ENCODE data around the gene VAPB.

The VAPB gene

DNA sequence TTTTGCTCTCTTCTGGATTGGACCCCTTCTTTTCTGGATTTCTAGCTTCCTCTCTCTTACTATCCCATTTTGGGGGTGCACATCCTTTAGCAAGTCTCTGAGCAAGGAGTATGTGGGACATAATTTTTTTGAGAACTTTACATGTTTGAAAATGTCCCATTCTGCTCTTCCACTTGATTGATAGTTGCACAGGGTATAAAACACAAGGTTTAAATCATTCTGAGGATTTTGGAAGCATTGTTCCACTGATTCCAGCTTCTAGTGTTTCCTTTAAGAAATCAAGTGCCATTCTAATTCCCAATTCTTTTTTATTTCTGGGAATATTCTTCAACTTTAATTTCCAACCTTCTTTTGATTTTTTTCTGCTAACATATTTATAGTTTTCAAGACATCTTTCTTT is 65.4 kb downstream of the VAPB start:
- Histone ChIP-seq H2AFZ (ENCODE audit: low read depth, low read length) (no peak overlapping the region), H3K27ac (ENCODE audit: low read length) (no peak overlapping the region), H3K9me3 (ENCODE audit: insufficient read depth, low read length) (peaks cover 14% of the 10 kb centered on the region; the same call in 1 of the 2 replicates), H3K27me3 (ENCODE audit: low read depth, low read length) (peaks cover 4% of the 10 kb centered on the region; the same call in 1 of the 2 replicates), H3K36me3 (replicated peaks; ENCODE audit: low read depth, low read length) (peaks cover 64% of the 10 kb centered on the region), H4K20me1 (ENCODE audit: insufficient read depth, low read length) (peaks cover 15% of the 10 kb centered on the region), H3K4me3 (ENCODE audit: low read length) (no peak overlapping the region), H3K4me1 (ENCODE audit: low read length) (peaks cover 39% of the 10 kb centered on the region), H3K79me2 (ENCODE audit: low read length) (peaks cover 8% of the 10 kb centered on the region; the same call in 1 of the 2 replicates), H3K4me2 (ENCODE audit: low read length) (no peak overlapping the region), H3K9ac (ENCODE audit: low read length) (no peak overlapping the region)
- TF ChIP-seq, protein P1, sequence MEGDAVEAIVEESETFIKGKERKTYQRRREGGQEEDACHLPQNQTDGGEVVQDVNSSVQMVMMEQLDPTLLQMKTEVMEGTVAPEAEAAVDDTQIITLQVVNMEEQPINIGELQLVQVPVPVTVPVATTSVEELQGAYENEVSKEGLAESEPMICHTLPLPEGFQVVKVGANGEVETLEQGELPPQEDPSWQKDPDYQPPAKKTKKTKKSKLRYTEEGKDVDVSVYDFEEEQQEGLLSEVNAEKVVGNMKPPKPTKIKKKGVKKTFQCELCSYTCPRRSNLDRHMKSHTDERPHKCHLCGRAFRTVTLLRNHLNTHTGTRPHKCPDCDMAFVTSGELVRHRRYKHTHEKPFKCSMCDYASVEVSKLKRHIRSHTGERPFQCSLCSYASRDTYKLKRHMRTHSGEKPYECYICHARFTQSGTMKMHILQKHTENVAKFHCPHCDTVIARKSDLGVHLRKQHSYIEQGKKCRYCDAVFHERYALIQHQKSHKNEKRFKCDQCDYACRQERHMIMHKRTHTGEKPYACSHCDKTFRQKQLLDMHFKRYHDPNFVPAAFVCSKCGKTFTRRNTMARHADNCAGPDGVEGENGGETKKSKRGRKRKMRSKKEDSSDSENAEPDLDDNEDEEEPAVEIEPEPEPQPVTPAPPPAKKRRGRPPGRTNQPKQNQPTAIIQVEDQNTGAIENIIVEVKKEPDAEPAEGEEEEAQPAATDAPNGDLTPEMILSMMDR (IDR thresholded peaks at IDR 0.05; ENCODE audit: low read depth, low read length): no peak
- TF ChIP-seq EZH2phosphoT487 (IDR thresholded peaks at IDR 0.05; ENCODE audit: low read depth): no peak

DNA sequence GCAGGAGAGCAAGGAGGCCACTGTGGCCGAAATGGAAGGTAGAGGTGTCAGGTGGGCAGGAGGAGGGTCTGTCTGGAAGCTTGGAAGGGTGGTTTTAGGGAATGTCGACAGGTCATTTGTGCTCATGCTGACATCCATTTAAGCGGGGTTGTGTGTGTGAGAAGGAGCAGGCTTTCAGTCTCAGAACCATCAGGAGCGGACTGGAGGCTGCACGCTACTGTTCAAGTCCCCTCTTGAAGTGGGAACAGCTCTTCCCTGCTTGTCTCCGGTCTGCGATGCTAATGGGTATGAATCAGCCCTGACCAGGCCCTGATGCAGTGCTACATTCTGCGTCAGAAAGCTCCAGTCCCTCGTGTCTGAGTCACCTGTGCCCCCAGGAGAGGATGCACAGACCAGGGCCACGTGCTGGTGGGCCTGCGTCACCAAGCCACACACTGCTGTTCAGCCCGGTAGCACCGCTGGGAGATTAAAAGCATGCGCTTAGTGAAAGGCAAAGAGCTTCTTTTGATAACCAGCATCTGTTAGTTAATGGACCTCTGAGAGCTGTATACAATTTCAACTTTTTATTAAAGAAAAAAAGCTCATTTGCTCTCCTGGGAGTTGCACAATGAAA is 68.2 kb downstream of the VAPB start:
- Histone ChIP-seq H3K9ac (ENCODE audit: low read length) (no peak overlapping the region), H3K9me3 (ENCODE audit: insufficient read depth, low read length) (peaks cover 14% of the 10 kb centered on the region; the same call in 1 of the 2 replicates), H3K4me3 (ENCODE audit: low read length) (no peak overlapping the region), H3K36me3 (replicated peaks; ENCODE audit: low read depth, low read length) (peaks cover 55% of the 10 kb centered on the region), H3K4me1 (ENCODE audit: low read length) (peaks cover 24% of the 10 kb centered on the region), H2AFZ (ENCODE audit: low read depth, low read length) (no peak overlapping the region), H3K79me2 (ENCODE audit: low read length) (peaks cover under 1% of the 10 kb centered on the region; the same call in 1 of the 2 replicates), H4K20me1 (ENCODE audit: insufficient read depth, low read length) (peaks cover 26% of the 10 kb centered on the region), H3K27ac (ENCODE audit: low read length) (no peak overlapping the region), H3K27me3 (ENCODE audit: low read depth, low read length) (peaks cover 4% of the 10 kb centered on the region; the same call in 1 of the 2 replicates), H3K4me2 (ENCODE audit: low read length) (no peak overlapping the region)
- TF ChIP-seq, protein P1 (IDR thresholded peaks at IDR 0.05; ENCODE audit: low read depth, low read length): no peak
- TF ChIP-seq EZH2phosphoT487 (IDR thresholded peaks at IDR 0.05; ENCODE audit: low read depth): no peak

DNA sequence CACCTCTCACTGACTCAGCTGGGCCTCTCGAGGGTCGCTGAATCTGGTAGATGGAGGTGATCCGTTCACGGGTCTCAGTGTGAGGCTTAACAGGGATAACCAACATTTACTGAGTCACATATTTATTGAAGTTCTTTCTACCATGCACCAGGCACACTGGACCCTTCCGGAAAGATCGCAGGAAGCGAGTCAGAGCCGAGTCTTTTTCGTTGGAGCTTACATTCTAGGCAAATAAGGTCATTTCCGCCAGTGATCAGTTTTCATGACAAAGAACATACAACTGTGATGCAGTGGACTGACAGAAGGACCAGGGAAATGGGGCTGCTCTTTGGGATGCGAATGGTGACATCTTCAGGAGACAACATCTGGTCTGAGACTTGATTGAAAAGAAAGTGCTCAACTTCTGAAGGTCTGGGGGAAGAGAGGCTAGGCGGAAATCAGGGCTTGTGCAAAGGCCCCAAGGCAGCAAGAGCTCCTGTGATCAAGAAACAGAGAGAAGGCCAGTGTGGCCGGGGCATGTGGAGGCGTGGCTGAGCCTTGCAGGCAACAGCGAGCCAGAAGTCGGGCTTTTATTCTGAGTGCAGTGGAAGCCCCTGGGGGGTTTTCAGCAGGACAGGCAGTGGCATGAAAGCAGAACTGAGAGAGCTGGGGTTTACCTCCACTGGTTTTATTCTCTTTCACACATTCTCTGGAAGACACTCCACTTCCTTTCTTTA is 69.5 kb downstream of the VAPB start:
- peak overlapping the region; percentile 37 for H3K27ac ChIP-seq (ENCODE audit: low read length)
- H3K9ac ChIP-seq (ENCODE audit: low read length): peak overlapping the region; percentile 0; the same call in 1 of the 2 replicates
- H3K9me3 ChIP-seq (ENCODE audit: insufficient read depth, low read length): peaks cover 14% of the 10 kb centered on the region; the same call in 1 of the 2 replicates
- peaks cover 42% of the 10 kb centered on the region for H3K36me3 ChIP-seq (replicated peaks; ENCODE audit: low read depth, low read length)
- no peak overlapping the region for H2AFZ ChIP-seq (ENCODE audit: low read depth, low read length)
- peak overlapping the region; percentile 40 for H3K4me3 ChIP-seq (ENCODE audit: low read length)
- peaks cover 26% of the 10 kb centered on the region for H4K20me1 ChIP-seq (ENCODE audit: insufficient read depth, low read length)
- TF ChIP-seq, protein P1 (IDR thresholded peaks at IDR 0.05; ENCODE audit: low read depth, low read length): 0 out of 2 replicates have a peak, but pooled peaks have one; percentile 12
- TF ChIP-seq EZH2phosphoT487 (IDR thresholded peaks at IDR 0.05; ENCODE audit: low read depth): no peak; the same call in 1 of the 2 replicates
- H3K4me2 ChIP-seq (ENCODE audit: low read length): peak overlapping the region; percentile 77
- peaks cover 24% of the 10 kb centered on the region for H3K4me1 ChIP-seq (ENCODE audit: low read length)
- peaks cover 4% of the 10 kb centered on the region; the same call in 1 of the 2 replicates for H3K27me3 ChIP-seq (ENCODE audit: low read depth, low read length)
- H3K79me2 ChIP-seq (ENCODE audit: low read length): no peaks in the 10 kb centered on the region

All from OCI-LY3 (cell line).